ENCODE data around the gene FAM135A. TPM values are rescaled to one million over a fixed set of nuclear protein-coding genes. Genes with fewer than 3 reads are reported as not detected.

Gene FAM135A
- total RNA-seq, 1 experiment from 2014 or later = 31.0 TPM

GRCh38 chr6:70592391-70593117, 179.2 kb downstream of the FAM135A start:
- H2BK20ac ChIP-seq (ENCODE audit: low read depth, low read length, poor library complexity, severe bottlenecking) = no peak overlapping the region
- H4K5ac ChIP-seq (ENCODE audit: insufficient read length, low read depth, low read length) = no peak overlapping the region
- DNase-seq = no peak
- no peak overlapping the region for H2BK120ac ChIP-seq (ENCODE audit: low read depth, low read length, poor library complexity, severe bottlenecking)
- H3K9ac ChIP-seq (ENCODE audit: extremely low read depth, insufficient read length, low read length) = no peak overlapping the region
- H4K20me1 ChIP-seq (ENCODE audit: control insufficient read depth, insufficient read depth, insufficient read length) = no peaks in the 10 kb centered on the region
- no peaks in the 10 kb centered on the region for H3K79me2 ChIP-seq (ENCODE audit: insufficient read depth, low read length)
- no peak overlapping the region for H2BK12ac ChIP-seq (ENCODE audit: insufficient read length, low read depth, low read length)
- no peaks in the 10 kb centered on the region for H3K23me2 ChIP-seq (ENCODE audit: insufficient read length, low read depth, low read length, poor library complexity, severe bottlenecking)
- H3K27me3 Mint-ChIP-seq (ENCODE audit: low read depth) = no peaks in the 10 kb centered on the region
- no peaks in the 10 kb centered on the region for H3K79me1 ChIP-seq (ENCODE audit: insufficient read depth, low read depth, low read length, poor library complexity, severe bottlenecking)
- no peak overlapping the region for H2AK5ac ChIP-seq (ENCODE audit: insufficient read length, low read length)
- no peaks in the 10 kb centered on the region for H3K9me3 ChIP-seq (ENCODE audit: control insufficient read depth, low read depth, low read length)
- no peaks in the 10 kb centered on the region for H3K27me3 ChIP-seq (ENCODE audit: insufficient read depth, low read length)
- no peak overlapping the region for H3K14ac ChIP-seq (ENCODE audit: insufficient read depth, low read length)
- no peak overlapping the region for H4K91ac ChIP-seq (ENCODE audit: insufficient read length, low read depth, low read length)
- peaks cover 0 to 6% of the 10 kb centered on the region in 2 experiments; a peak in 3 of 5 replicates for H3K9me3 Mint-ChIP-seq
- H3K4me2 ChIP-seq (ENCODE audit: insufficient read depth, insufficient read length, low read length) = no peak overlapping the region
- no peaks in the 10 kb centered on the region for H3K4me1 ChIP-seq (ENCODE audit: insufficient read depth, low read length)
- H3K27ac ChIP-seq (ENCODE audit: insufficient read length, low read depth, low read length) = no peak overlapping the region
- H3K4ac ChIP-seq (ENCODE audit: low read depth, low read length) = no peak overlapping the region
- no peak overlapping the region for H3K23ac ChIP-seq (ENCODE audit: insufficient read length, low read depth, low read length)
- H3K56ac ChIP-seq (ENCODE audit: insufficient read length, low read depth, low read length) = no peak overlapping the region
- H3K27ac Mint-ChIP-seq = peak overlapping the region in 1 of 3 experiments; percentile 3; a peak in 1 of 7 replicates
- H3K18ac ChIP-seq (ENCODE audit: insufficient read length, low read depth, low read length) = no peak overlapping the region
- no peak overlapping the region for H2BK5ac ChIP-seq (ENCODE audit: insufficient read length, low read length)
- no CpG with 5 or more reads among the region's 5 CpGs for WGBS (ENCODE audit: extremely low coverage, insufficient read length, low lambda C conversion rate)
- no peak overlapping the region for H2BK15ac ChIP-seq (ENCODE audit: low read depth, low read length)
- H4K8ac ChIP-seq (replicated peaks; ENCODE audit: insufficient read length, low read depth, low read length) = no peak overlapping the region
- no peak overlapping the region for H3K4me3 Mint-ChIP-seq
- TF ChIP-seq CTCF (conservative IDR thresholded peaks at IDR 0.05) = no peak
- peaks cover 8 to 23% (median 13%) of the 10 kb centered on the region in 3 experiments for H3K36me3 Mint-ChIP-seq (ENCODE audit: insufficient read depth in 1 of 3, low read depth in 3 of 3)
- no peak overlapping the region for H2AFZ ChIP-seq (ENCODE audit: low read length)
- H3K4me1 Mint-ChIP-seq = peaks cover 8% of the 10 kb centered on the region in 2 experiments
- H3T11ph ChIP-seq (ENCODE audit: low read length) = no peak overlapping the region
